Germinal center (tissue), 1 donor: ENCODE data around the gene RNF6.
"Not testable (repeated sequence)": the region's sequence is repeated elsewhere in the genome, so short reads cannot be mapped to it uniquely, and the experiment has no call there.

Experiments
- DNase-seq: peaks from one replicate; pipeline ENCODE4 v3.0.0; 2012; ENCODE audit warnings: mixed read lengths, low spot score

Gene RNF6

DNA sequence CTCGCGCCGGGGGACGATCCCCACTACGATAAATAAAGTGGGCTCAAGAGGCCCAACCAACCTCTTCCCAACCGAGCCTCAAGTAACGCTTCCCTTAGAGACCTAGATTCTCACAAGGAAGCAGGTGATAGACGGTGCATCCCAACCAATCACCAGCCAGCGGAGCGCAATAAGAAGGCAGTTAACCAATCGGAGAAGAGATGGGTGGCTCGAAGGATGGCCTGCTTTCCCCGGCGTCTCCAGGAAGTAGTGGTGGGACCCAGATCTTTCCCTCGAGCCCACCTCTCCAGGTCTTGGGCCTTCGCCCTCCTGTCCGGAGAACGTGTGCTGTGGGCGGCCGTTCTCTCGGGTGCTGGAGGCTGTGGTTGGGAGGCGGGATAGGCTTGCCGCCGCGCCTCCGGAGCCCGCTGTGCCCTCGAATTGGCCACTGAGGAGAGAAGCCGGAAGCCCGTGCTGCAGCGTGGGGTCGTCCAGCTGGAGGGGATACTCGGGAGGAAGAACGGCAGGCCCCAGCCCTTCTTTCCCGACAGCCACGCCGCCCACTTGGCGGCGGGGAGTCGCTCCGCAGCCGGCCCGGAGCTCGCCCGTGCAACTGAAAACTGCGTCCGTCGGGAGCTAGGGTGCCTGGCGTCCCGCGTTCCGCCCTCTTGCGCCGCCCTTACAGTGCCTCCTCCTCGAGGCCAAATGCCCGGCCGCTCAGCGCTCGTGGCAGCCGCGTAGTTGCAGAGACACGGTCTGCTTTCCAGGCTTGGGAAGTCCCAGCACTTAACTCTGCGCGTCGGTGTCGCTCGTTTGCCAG lies at the start of gene RNF6:
TSS of gene RNF6 (minus strand) at position 594 of the 799 bp plus-strand sequence. CDS start 2,665 bp downstream, outside the sequence.
- DNase-seq, result peak; percentile 99

DNA sequence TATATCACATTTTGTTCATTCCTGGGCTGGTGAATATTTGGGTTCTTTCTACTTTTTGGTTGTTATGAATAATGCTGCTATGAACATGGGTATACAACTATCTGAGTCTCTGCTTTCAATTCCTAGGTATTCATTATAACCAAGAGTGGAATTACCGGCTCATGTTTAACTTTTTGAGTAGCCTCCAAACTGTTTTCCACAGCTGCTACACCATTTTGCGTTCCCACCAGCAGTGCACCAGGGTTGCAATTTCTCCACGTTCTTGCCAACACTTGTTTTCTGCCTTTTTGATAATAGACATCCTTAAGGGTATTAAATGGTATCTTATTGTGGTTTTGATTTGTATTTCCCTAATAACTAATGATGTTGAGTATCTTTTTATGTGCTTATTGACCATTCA lies 48.6 kb upstream of the RNF6 start:
- DNase-seq, result no peak

DNA sequence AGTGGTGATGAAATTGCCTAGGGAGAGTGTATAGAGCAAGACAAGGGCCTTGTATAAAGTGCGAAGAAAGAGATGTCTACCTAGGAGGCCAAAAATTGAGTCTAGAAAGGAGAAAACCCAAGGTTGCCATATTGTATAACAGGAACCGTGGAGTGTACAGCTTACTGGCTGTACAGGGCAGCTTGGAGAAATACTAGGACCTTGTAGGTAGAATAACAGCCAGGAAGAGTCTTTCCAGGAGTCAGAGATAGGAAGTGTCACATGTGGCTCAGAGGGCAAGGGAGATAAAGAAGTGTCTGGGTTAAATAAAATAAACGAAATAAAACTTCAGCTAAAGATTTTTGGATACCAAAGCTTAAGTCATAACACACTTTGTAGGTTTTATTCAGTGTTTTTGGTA lies 44.2 kb upstream of the RNF6 start:
- no peak for DNase-seq

DNA sequence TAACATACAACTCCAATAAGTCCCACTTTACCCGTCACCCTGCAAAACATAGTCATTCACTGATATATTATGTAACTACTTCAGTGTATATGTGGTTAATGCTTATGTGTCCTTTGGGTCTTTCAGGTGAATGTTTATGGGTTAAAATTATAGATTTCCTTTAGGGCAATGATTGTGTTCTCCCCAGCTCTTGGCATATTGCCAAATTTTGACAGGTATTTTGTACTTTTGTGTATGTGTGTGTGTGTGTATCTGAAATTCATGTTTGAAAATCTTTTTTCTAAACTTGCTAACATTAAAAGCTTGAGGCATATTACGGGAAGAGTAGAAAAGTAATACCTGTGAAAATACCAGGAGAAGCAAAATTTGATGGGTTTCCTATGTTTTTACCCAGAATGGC lies 40.0 kb upstream of the RNF6 start:
- no peak for DNase-seq

DNA sequence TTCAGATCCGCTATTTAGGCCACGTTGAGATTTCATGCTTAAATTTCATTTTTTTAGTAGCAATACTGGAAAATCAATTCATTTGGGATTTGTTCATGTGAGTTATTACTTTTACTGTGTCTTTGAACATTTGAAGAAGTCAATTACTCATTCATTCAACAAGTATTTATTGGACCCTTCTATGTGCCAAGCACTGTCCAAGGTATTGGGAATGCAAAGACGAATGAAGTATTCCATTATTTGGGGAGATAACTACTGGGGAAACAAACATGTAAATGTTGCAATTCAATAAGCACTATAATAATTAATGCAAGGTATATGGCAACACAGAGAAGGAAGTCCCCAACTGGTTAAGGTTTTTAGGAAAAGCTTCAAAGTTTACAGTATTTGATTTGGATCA lies 37.5 kb upstream of the RNF6 start:
- DNase-seq, result no peak

DNA sequence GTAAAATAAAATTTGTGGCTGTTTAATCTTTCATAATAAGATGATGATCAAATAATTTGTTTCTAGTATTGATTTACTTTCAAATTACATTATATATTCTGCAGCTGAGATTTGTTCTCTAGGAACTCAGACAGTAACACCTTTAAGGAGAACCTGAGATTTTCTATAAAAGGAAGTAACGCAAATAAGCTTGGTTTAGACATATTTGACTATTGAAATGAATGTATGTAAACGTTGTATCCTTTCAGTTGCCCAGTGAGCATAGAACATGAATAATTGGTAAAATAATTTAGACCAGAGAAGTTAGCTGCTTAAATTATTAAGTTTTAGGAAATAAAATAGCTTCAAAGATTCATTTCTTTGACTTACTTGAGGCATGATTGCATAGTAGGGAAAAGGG lies 34.9 kb upstream of the RNF6 start:
- DNase-seq, result no peak

DNA sequence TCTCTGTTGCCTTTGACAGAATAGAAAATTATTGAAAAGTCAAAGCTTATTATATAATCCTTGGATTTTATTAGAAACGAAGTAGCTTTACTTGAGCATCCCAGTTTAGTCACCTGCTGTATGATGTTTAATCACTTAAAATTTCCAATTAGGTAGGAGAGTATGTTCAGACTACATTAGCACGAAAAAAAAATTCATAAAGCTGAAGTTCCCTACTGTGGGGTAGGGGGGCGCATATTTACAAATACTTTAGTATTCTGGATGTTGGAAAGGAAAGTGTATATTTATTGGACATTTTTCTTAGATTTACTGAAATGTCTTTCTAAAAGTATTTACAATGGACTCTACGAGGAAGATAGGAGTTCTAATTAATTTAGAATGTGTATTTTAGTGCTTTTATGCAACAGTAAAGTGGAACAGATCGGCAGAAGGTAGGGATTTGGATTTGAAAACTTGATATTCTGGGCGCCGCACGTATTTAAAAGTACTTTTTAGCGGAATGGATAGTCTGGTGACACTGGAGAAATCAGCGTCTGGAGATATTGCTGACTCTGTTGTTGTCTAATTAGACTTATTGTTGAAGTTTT lies 33.7 kb upstream of the RNF6 start:
- DNase-seq, result no peak

DNA sequence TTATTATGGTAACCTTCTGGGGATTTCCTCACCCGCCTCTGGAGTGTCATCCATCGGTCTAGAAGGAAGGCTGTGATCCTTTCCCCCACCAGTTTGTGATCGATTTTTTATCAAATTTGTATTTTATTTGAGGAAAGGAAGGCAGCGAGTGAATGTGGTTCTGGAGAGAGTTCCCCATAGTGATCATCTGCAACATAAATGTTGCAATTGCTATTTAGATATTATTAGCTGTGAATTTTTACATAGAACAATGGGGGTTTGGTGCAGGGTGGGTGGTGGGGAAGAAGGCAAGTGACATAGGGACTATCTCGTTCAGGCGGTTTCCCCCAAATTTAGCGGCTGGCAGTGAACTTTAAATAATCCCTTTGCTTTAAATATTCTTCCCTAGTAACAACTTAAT lies 33.0 kb upstream of the RNF6 start:
- no peak for DNase-seq

DNA sequence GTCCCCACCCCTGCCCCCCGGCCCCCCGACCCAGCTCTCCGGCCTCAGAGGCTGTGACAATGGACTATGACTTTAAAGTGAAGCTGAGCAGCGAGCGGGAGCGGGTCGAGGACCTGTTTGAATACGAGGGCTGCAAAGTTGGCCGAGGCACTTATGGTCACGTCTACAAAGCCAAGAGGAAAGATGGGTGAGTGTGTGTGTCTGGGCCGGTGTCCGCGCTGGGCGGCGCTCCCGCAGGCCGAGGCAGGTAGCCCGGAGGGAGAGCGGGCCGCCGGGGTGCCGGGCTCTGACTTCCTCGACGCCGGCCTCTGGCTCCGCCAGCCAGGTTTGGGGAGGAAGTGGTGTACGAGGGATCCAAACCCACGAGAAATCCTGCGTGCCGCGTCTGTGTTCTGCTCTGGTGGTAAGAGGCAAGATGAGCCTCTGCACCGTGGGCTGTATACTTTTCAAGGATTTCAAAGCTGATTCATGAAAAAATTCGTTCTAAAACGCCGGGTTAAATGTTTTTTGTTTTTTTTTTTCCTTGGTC lies 32.5 kb upstream of the RNF6 start:
- DNase-seq, result peak; percentile 30

DNA sequence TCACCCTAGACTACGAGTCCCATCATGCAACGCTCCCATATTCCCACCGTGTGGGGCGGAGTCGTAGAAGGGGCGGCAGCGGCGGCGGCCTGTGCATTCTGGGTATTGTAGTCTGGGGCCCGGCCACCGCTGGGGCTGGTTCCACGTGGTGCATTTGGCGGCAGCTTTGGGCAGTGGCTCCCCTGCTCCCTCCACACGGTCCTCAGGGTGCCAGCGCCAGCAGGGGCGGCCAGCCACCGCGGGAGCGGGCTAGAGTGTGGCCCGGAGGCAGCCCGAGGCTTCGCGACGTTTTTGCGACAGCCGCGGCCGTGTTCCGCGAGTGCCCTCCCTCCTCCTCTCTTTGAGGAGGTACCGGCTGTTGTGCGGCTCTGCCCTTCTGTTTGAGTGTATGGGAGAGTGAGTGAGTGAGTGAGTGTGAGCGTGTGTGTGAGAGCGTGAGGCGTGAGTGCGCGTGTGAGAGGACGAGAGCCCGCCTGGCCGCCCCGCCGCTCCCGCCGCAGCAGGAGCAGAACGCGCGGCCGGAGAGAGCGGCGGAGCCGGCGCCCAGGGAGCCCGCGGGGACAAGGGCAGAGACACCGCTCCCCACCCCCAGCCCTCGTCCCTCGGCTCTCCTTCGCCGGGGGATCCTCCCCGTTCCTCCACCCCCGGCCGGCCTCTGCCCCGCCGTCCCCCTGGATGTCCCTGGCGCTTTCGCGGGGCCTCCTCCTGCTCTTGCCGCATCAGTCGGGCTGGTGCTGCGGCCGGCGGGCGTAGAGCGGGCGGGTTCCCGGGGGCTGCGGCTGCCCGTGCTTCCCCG lies 31.9 kb upstream of the RNF6 start, which contains the start of gene CDK8:
TSS of gene CDK8 (plus strand) at position 343 of the 796 bp plus-strand sequence. CDS start 513 bp downstream, outside the sequence.
- peak; percentile 87 for DNase-seq

DNA sequence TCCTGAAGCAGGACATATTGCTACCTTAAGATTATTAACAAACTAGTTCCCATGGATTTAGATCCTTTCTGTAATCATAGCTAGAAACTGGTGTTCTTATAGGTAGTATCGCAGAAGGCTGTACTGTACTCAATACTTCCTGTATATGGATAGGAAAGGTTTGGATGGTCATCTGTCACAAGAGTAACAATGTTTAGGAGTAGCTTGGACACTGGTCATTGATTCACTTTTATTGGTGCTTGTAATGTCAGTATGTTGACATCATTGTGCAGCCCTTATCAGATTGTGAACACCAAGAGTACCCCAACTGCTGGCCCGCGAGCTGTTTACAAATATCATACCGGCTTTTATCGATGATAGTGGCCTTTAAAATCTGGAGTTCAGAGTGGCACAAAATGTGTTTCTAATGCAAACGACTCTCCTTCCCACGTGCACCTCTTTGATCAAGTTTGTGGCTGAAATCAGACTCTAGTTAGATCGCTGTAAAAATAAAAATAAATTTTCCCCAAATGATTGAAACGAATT lies 31.2 kb upstream of the RNF6 start:
- no peak for DNase-seq

DNA sequence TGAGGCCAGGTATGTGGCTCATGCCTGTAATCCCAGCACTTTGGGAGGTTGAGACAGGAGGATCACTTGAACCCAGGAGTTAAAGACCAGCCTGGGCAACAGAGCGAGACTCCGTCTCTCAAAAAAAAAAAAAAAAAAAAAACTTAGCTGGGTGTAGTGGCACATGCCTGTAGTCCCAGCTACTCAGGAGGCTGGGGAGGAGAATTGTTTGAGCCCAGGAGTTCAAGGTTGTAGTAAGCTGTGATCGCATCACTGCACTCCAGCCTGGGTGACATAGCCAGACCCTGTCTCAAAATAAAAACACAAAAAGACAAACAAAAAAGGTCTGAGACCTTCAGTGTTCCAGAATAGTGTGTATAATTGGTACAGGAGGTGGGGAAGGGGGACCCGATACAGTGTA lies 29.9 kb upstream of the RNF6 start:
- not testable (repeated sequence) for DNase-seq

DNA sequence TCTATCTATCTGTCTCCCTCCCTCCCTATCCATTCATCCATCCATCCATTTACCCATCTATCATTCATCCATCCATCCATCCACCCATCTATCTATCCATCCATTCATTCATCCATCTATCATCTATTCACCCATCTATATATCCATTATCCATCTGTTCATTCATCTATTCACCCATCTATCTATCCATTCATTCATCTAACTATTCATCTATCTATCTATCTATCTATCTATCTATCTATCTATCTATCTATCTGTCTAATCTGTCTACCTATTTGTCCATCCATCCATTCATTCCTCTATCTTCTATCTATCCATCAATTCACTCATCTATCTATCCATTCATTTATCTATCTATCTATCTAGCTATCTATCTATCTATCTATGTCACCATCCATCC lies 27.4 kb upstream of the RNF6 start:
- DNase-seq, result no peak

DNA sequence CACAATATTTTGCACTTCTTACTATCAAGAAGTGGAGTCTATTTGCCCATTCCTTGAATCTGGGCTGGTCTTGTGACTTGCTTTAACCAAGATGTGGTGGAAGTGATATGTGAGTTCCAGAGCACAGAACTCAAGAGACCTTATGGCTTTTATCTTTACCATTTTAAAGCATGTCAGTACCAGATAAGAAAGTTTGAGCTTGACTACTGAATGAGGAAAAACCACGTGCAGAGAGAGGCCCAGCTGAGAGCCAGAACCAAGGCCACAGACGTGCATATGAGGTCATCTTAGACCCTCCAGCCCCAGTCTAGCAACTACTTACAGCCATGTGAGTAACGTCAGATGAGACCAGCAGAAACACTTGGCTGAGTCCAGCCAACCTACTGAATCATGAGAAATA lies 25.5 kb upstream of the RNF6 start:
- DNase-seq, result no peak

DNA sequence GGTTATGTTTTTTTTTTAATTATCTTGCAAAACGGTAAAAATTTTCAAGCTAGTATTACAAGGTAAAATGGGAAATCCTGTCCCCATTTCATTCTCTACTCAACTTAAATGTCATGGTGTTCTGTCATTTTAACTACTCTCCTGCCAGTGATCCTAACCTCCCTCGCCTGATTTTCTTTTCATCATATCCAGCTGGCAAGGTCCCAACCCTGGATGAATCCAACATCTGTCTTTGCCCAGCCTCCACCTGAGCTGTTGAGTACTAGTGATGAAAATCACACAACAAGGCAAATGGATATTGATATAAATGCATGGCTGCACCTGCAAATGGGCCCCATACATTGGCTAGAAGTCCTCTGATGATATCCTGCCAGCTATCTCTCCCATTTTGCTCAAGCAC lies 24.9 kb upstream of the RNF6 start:
- DNase-seq, result no peak

DNA sequence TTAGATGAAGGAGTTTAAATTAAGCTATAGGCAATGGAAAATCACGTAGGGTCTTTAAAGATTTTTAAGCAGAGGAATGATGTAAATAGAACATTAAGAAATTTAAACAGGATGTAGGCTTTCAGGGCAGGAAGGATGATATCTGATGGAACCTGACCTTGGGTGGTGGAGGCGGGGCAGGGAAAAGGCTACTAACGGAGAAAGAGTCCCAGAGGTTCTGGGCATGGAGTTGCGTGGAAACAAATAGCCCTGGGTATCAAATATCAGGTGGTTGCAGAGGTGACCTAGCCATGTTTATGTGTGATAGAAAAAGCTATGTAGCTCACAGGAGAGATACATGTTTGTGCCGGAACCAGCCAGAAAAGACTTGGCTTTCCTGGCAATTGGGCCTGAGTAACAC lies 24.0 kb upstream of the RNF6 start:
- no peak for DNase-seq

DNA sequence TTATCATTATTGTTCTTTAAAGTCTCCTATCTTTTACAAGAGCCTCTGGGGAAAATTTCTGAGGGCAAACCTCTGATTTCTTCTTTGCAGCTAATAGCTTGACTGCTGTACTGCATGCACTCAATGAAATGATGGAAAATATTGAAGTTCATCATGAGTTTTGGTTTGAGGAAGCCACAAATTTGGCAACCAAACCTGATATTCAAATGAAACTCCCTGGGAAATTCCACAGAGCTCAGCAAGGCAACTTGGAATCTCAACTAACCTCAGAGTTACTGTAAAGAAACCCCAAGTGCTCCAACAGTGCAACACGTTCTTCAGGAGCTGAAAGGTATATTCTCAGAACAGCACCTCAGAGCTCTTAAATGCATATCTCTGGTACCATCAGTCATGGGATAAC lies 14.2 kb upstream of the RNF6 start:
- no peak for DNase-seq

DNA sequence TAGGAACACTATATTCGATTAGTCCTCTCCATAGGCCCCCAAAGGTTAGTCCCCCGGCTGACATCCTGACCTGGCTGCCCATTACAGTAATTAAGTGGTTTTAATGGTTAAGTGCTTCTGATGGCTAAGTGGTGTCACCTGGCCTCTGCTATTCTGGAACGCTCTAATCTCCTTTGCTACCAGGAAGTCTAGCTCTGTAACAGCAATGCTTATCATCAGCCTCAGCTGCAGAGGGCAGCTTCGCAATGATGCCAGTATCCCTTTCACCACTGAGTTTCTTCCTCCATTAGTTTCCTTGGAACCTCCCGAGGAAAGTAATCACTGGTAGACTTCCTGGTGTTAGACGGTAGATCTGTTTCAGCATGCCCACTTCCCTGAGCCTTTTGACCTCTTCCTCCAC lies 8.6 kb upstream of the RNF6 start:
- no peak for DNase-seq

DNA sequence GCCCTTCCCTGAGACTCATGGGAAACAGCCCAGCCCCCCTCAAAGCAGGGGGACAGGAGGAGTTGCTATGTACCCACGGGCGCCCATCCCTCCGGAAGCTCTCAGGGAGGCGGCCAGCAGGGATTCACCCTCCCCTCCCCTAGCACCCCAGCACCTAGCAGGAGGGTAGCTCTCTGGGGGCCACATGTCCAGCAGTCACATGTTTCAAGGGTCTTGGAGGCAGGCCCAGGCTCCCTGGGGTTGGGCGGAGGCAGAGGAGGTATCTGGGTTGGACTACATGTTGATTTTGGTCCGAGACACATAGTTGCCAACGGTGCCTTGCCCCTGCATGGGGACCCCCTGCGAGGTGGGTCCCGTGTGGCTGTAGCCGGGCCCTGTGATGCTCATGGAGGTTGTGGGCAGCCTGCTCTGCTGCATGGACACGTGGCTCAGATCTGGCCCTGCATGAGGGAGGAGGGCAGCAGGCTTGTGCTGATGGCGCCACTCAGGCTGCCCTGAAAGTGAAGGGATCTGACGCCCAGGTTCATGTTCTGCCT lies 7.0 kb upstream of the RNF6 start:
- DNase-seq, result no peak

DNA sequence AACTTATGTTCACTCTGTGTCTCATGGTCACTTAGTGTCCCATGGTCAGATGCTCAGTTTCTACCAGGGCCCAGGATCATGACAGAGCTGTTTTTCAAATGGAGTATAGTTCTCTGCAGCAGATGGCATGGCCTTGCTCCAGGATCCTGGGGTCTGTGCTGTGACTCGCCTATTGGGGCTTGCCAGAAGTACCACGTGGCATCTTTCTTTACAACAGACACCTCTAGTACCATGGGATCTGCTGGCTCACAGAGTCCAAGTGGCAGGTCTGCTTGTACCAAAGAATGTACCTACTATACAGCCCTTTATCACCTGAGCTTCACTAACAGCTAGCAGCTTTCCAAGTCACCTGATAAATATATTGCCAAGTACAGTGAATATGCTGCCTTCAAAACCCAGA lies 6.0 kb upstream of the RNF6 start:
- no peak for DNase-seq

DNA sequence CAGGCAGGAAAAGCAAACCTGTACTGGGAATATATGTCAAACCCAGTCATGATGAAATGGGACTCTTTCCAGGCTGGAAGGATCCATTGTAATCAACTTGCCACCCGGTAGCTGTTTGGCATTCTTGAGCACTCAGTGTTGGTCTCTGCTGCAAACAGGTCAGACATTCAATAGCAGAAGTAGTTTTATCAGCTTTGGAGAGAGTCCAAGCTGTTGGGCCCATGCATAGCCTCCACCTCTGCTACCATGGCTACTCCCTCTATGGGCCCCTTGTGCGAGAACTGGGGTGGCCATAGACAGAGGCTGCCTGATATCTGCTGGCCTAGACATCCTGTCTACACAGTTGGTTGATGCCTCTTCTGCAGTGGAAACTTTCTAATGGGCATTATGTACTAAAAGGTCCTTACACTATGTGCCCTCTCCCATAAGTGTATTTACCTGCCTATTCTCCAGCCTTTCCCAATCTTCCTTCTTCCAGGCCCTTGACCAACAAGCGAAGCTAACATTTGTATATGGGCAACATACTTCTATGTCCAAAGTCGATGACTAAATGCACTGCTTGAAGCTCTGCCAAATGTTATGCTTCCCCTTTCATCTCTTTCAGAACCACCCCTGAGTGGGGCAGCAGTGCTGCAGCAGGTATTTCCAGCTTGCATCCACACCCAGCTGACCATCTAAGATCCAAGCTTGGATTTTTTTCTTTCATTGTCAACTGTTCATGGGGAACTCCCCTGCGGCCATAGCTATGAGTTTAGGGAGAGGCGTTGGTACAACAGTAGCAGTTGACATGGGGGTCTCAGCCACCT lies 5.3 kb upstream of the RNF6 start:
- DNase-seq, result no peak
